Stimulated activated CD4-positive, alpha-beta T cell treated with anti-CD3 and anti-CD28 coated beads, Interleukin-2, amount 100 ng/mL, for 24 hours (primary cell): ENCODE data around the gene KCNJ6.
A peak's percentile ranks its signal among the peaks of the same experiment; 100 is the strongest.
"Not testable (repeated sequence)": the region's sequence is repeated elsewhere in the genome, so short reads cannot be mapped to it uniquely, and the experiment has no call there.

Source experiments
- DNase-seq, 2 donors: peaks; one replicate each; pipeline ENCODE4 v3.0.0-alpha.2; 2020

Gene KCNJ6

DNA sequence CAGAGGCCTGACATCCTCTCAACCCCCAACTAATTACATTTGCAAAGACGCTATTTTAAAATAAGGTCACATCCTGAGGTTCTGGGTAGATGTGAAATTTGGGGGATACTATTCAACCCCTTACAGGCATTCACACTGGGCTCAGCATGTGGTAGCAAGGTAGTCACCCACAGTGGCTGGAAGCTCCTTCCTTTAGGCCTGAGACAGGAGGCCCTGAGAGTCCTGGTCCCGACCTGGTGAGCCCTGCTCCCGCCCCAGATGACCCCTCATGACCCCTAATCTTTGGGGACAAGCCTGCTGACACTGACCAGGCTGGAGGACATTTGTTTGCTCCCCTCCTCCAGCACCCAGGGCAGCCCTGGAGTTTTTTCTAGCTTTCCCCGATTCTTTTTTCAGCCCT, 323.8 kb downstream of the KCNJ6 start:
- no peak for DNase-seq

DNA sequence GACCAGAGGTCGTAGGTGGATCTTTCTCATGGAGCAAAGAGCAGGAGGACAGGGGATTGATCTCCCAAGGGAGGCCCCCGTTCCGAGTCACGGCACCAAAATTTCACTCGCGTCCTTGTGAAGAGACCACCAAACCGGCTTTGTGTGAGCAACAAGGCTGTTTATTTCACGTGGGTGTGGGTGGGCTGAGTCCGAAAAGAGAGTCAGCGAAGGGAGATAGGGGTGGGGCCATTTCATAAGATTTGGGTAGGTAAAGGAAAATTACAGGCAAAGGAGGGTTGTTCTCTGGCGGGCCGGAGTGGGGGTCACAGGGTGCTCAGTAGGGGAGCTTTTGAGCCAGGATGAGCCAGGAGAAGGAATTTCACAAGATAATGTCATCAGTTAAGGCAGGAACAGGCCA, 324.3 kb downstream of the KCNJ6 start:
- not testable (repeated sequence) for DNase-seq

DNA sequence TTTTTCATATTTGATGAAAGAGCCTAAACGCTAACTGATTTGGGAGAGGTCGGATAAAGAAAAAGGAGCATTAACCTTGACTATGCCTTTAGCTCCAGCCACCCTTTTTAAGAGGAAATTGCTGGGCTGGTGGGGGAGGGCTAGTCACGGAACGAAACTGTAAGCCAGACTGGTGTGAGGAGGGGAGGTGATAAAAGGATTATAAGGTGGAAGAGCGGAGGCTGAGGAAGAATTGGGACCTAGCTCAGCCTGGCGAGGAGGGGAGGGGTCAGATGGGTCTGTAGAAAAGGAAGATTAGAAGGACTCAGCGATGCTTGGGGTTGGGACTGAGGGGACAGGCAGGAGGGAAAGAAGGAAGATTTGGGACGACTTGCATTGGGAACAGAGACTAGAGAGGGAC, 325.4 kb downstream of the KCNJ6 start:
- DNase-seq, result not testable (repeated sequence)

DNA sequence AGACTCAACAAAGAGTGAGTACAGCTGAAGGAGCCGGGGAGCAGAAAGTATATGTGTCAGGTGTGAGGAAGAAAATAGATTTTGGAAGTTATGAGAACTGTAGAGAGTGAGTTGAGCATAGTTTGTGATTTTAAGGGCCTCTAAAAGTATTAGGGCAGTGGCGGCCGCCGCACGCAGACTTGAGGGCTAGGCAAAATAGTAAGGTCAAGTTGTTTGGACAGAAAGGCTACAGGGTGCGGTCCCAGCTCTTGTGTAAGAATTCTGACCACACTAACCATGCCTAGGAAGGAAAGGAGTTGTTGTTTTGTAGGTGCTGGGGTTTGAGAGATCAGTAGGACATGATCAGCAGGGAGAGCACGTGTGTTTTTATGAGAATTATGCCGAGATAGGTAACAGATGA, 327.6 kb downstream of the KCNJ6 start:
- DNase-seq, result not testable (repeated sequence)

DNA sequence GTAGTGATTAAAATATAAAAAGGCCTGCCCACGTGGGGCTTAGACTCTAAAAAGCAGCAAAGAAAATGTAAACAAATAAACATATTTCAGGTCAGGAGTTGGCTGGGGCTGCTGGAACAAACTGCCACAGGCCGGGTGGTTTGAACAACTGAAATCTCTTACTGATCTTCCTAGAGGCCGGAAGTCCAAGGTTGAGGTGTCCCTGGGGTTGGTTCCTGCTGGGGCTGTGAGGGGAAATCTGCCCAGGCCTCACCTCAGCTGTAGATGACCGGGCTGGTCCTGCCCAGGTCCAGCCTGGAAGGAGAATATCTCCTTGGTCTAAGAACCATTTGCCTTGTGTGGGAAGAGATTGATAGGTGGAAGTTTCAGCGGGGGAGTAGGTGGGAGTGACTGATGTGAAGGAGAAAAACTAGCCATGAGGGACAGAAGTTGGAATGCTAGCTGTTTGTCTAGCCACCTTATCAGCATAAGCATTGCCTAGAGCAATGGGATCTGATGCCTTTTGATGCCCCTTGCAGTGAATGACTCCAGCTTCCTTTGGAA, 328.6 kb downstream of the KCNJ6 start:
- DNase-seq, result no peak

DNA sequence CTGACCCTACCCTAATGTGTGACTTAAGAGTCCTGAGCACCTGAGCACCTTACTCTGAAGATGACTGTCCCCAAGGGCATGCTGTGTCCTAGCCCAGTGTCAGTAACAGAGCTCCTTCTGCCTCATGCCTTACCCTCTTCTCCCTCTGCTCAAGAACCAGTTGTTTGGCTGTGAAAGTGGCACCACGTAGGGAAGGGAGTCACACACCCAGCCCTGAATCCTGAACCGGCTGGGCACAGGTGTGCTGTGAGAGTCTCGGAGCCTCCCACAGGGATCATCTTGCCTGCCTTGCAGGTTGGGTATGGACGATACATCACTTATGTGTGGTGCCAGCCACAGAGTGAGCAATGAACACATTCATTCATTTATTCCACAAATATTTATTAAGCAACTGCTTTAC, 329.1 kb downstream of the KCNJ6 start:
- no peak for DNase-seq

DNA sequence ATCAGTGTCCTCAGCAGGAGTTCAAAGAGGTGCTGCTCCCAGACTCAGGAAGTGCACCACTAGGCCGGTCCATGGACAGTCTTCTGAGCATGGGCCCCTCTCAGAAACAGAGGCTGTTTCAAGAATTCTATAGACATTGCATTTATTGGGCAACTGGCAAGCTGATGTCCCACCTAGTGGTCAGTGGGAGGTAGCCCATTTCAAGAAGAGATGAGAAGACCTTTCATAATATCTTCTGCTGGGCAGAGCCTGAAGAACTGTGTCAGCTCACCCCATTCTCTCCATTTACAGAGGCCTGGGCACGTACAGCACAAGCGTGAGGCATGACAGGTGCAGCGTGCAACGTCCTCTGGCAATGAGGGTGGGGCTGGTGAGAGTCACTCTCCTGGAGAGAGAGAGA, 333.7 kb downstream of the KCNJ6 start:
- no peak for DNase-seq

DNA sequence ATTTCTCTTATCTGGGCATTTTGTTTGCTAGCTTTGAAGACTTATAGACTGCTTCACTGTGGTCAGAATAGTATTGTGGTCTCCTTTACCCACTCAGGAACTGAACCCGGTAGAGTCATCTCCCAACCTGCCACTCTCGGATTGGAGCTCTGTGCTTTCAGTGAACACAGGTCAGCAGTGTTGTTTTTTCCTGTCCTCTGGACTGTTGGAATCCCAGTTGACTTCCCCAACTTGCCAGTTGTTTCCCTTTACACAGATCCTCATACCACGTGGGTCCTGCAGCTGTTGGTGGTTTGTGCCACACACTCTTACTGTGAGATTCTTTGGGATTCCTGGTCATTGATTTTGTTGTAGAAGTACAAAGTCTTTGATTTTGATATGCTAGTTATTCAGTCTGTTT, 335.6 kb downstream of the KCNJ6 start:
- no peak for DNase-seq

DNA sequence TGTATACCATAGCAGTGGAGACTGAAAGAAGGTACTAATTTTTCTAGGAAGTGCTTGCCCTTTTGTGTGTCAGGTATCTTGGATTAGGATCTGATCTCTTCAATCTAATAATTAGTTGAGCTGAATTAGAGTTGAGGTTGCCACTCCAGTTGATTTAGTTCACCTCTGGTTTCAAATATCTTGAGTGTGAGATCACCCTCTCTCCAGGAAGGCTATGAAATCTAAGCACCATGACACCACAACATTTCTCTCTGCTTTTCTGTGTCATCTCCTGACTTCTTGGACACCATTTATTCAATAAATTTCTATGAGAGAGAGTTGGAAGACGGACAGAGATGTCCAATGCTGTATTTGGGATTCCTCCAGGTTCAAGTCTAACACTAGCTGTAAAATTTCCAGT, 336.9 kb downstream of the KCNJ6 start:
- DNase-seq, result no peak

DNA sequence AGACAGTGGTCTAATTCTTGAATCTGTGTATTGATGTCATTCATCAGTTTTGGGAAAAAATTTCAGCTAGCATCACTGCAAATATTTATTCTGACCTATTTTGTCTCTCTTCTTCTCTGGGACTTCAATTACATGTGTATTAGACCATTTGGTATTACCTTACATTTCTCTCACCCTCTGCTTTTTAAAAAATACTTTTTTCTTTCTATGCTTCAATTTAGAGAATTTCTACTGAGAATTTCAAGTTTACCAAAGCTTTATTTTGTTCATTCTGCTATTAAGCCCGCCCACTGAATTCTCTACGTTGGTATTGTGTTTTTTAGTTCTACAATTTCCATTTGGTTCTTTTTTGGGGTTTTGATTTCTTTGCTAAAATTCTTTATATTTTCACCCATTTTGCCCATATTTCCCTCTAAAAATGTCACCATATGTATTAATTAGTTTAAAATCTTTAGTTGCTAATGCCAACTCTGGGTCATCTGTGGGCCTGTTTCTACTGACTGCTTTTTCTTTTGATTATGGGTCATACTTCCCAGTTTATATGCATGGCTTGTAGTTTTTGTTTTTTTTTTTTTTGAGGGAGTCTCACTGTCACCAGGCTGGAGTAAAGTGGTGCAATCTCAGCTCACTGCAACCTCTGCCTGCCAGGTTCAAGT, 337.7 kb downstream of the KCNJ6 start:
- DNase-seq, result no peak

DNA sequence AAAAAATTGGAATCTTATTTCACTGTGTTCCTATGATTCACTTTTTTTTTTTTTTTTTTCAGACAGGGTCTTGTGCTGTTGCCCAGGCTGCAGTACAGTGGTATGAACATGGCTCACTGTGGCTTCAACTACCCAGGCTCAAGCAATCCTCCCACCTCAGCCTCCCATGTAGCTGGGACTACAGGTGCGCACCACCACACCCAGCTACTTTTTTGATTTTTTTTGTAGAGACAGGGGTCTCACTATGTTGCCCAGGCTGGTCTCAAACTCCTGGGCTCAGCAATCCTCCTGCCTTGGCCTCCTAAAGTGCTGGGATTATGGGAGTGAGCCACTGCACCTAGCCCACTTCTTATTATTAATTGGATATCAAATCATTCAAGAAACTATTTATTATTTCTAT, 339.3 kb downstream of the KCNJ6 start:
- DNase-seq, result not testable (repeated sequence)

DNA sequence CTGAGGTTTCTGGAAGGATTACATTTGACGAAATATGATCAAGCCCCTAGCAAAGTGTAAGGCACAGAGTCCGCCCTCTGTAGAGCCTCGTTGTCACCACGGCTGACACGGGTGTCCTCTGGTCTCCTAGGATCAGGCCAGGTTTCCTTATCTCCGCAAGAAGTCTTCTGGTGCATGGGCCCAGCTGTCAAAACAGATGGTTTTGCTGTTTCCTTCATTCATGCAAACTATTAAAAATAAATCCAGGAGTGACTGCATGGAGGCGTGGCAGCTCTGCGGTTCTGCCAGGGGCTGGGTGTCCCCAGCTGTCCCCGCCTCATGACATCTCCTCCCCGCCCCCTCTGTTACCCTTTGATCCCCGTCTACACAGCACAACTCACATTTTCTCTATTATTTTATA, 340.7 kb downstream of the KCNJ6 start:
- DNase-seq, result no peak

DNA sequence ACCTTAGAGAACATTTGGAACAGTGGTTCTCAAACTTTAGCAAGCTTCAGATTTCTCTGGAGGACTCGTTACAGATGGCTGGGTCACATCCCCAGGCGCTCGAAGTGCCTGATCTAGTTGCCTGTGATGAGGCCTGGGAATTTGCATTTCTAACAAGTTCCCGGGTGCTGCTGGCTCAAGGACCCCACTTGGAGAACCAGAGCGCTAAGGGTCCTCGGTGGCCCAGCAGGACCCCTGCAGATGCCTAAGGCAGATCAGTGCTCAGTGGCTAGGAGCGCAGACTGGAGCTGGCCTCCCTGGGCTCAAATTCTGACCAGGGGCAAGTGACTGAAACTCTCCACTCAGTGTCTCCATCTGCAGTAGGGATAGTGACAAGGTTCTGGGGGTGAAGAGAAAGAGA, 341.5 kb downstream of the KCNJ6 start:
- no peak for DNase-seq

DNA sequence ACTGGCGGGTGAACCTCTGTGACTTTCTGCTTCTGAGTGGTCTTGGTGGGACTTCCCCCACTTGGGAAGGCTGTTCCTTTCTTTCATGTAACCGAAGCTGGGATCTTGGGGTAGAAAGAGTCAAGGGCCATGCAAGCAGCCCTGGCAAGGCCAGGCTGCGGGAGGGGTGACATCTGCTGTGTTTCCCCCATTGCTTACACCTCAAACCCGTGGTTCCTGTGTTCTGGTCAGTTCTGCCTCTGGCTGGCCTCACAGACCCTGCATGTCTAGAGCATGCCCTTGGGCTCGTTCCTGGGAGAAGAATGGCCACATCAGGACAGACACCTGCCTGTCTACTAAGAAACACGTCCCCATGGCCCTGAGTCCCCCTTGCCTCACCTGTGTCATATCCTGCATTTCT, 341.9 kb downstream of the KCNJ6 start:
- DNase-seq, result no peak

DNA sequence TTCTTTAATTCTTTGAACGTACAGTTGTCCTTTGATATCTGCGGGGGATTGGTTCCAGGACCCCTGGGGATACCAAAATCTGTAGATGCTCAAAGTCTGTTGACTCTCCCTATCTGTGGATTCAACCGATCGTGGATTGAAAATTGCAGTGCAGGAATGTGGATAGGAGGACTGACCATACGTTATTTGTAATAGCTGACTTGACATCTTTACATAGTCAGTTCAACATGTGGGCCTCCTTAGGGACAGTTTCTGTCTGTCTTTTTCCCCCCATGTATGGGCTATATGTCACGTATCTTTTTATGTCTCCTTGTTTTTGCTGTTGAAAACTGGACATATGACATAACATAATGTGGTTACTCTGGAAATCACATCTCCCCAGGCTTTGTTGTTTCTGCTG, 344.8 kb downstream of the KCNJ6 start:
- no peak for DNase-seq

DNA sequence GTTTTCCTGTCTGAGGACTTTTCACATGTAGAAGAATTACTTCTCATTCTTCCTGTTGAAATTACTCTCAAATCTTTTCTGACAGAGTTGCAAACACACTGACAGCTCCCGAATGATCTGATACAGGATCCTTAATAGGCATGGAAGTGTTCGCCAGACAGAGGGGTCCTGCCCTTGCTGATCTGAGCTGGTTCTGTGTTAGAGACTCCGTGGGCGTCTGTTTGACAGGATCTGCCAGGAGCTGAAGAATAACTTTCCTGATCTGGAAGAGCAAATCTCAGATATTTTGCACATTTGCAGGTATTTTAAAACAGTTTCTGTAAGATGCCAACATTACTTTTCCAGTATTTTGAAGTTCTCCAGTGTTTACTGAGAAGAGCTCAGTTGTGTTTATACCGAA, 347.3 kb downstream of the KCNJ6 start:
- no peak for DNase-seq

DNA sequence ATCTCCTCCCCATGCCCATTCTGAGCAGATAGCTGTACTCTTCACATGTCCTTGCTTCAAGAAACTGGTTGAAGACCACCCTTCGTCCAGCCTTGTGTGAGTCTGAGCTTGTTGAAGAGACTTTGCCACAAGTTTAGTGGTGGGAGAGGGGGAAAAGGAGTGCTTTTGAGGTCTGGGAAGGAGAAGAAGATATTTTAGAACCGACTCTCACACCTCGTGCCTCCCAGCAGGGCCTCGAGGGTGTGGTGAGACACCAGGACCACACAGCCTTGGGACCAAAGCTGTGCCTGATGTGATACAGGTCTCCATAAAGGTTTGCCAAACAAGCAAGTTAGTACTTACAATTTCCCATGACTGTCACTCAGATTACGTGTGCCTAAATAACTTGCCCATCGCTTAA, 347.8 kb downstream of the KCNJ6 start:
- no peak for DNase-seq

DNA sequence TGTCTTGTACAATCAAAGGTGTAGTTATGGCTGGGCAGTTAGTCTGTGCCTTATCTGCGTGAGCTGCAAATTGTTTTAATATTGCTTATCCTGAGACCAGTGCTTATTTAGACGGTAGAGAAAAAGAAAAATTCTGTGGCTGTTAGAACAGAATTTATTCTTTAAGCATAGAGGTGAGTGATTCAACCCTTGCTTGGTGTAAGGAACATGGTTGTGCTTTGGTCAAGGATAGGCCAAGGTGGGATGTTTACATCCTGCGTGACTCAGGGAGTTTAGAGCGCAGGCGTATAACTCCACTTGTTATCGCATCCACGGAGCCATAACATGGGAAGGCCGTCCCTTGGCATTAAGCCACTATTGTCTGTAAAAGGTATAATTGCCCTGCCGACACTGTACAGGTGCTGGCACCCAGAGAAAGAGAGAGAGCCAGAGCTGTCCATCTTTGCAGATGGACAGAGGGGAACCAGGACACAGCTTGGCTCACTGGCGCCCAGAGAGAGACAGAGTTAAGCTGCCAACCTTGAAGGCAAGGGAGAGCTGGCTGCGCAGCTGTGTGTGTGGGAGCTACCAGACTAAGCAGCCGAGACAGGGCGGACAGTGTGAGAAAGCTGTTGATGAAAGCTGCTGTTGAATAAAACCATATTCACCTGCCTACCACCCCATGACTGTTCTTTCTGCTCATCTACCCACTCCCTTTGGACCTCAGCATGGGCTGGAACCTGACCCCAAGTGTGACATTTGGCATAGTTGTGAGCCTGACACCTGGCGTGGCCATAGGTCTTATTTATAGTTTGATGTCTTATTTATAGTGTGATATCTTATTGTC, 349.3 kb downstream of the KCNJ6 start:
- DNase-seq, result no peak

DNA sequence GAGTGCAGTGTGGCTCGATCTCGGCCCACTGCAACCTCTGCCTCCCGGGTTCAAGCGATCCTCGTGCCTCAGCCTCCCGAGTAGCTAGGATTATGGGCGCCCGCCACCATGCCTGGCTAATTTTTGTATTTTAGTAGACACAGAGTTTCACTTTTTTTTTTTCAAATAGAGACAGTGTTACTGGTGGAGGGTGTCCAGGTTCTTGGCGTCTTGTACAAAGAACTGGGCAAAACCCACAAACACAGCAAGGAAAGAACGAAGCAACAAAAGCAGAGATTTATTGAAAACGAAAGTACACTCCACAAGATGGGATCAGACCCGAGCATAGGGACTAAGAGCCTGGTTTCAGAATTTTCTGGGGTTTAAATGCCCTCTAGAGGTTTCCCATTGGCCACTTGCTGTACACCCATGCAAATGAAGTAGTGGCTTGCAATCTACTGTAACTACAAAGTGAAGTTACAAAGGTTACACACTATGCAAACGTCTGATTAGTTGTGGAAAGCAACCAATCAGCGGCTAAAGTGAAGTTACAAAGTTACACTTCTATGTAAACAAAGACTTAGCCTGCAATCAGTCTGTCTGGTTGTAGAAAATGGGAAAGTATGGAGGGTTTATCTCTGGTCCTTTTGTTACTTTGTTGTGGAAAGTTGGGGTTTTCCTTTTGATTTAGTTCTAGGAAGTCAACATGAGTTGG, 350.6 kb downstream of the KCNJ6 start:
- DNase-seq, result no peak

DNA sequence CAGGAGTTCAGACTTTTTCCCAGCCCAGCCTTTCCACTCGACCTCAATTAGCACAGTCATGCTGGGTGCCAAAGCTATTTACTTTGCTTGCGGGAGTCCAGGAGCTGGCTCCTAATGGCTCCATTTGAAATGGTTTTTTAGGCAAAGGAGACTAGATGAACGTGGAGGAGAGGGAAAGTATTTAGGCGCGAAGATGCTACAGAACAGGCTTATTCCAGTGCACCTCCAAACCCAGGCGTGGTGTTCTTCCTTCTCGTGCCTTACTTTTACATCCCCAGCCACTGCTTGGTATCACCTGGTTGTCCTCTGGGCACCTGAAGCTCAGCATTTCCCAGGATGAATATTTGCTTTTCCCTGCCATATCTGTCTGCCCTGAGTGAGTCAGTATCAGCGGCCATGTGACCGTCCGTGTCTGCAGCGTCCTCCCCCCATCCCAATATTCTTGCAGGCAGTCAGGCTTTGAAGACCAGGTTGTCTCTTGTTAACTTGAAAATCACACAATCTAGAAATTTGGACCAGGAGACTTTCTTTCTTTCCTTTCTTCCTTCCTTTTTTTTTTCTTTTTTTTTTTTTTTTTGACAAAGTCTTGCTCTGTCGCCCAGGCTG, 351.2 kb downstream of the KCNJ6 start:
- DNase-seq, result no peak

DNA sequence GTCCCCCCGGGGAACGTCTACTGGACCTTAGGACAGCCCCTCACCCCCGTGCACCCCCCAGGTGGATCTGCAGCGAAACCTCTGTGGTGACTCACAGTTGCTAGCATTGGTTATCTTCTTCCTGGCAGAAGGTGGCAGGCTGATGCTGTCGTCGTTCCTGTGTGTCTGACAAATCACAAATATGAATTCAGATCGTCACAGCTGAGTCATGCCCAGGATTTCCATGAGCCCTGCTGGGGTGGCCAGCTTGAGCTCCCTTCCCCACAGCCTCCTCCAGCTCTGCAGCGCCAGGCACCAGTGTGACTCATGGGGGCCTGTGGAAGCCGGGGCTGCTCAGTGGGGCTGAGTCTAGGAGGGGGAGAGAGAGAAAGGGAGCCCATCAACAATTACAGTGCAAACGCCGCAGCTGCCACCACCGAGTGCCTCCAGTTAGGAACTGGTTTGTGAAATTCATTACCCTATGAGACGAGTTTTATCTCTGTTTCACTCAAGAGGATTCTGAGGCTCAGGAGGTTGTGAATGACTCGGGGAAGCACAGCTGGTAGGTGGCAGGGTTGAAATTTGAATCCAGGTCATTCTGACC, 351.8 kb downstream of the KCNJ6 start:
- DNase-seq, result peak; percentile 86 to 88

DNA sequence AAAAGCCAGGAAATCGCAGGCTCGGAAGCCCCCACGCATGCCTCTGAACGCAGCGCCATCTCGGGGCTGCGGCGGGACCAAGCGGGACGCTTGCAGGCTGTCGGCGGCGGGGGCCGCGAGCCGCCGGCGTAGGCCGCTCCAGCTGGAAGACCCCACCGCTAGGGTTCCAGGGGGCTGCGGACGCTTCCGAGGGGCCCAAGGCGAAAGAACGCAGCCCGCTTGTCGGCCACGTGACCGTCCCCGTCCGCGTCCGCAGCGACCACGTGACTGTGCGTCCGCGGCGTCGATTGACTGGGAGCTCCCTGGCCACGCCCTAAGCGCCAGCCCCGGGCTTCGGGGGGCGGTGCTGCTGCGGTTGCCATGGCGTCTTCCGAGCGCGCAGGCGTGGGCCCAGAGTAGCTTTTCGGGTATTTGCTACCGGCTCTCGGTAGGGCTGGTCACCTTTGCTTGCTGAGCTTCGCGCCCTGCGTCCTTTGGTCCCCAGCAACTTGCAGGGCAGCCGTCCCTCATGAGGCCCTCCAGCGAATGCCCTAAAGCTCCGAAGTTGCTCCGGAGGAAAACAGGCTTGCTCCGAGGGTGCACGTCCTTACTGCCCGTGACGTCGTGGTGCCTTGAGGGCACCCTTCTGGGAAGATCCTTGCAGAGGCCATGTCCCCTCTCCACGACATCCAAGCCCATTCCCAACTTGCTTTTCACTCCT, 352.5 kb downstream of the KCNJ6 start:
- peak; percentile 89 to 92 for DNase-seq
